ENCODE results near the gene STAG1.

DNA sequence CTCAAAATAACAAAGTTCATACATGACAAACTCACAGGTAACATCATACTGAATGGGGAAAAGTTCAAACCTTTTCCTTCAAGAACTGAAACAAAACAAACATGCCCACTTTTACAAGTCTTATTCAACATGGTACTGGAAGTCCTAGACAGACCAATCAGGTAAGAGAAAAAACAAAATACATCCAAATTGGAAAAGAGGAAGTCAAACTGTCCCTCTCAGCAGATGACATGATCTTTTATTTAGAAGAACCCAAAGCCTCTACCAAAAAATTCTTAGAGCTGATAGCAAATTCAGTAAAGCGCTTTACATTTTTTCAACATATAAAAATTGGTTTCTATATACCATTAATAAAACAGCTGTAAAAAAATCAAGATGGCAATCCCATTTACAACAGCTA, 219.4 kb downstream of the STAG1 start:
- TF ChIP-seq, protein P1, sequence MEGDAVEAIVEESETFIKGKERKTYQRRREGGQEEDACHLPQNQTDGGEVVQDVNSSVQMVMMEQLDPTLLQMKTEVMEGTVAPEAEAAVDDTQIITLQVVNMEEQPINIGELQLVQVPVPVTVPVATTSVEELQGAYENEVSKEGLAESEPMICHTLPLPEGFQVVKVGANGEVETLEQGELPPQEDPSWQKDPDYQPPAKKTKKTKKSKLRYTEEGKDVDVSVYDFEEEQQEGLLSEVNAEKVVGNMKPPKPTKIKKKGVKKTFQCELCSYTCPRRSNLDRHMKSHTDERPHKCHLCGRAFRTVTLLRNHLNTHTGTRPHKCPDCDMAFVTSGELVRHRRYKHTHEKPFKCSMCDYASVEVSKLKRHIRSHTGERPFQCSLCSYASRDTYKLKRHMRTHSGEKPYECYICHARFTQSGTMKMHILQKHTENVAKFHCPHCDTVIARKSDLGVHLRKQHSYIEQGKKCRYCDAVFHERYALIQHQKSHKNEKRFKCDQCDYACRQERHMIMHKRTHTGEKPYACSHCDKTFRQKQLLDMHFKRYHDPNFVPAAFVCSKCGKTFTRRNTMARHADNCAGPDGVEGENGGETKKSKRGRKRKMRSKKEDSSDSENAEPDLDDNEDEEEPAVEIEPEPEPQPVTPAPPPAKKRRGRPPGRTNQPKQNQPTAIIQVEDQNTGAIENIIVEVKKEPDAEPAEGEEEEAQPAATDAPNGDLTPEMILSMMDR (conservative IDR thresholded peaks at IDR 0.05; ENCODE audit: low read length): no peak
- TF ChIP-seq EZH2phosphoT487 (IDR thresholded peaks at IDR 0.05; ENCODE audit: borderline replicate concordance): no peak

All from Loucy (cell line).